ENCODE results near the gene MFRP.

- TF ChIP-seq CTCF (IDR thresholded peaks at IDR 0.05; ENCODE audit: low read depth, low read length) (peak; percentile 16), MYC (IDR thresholded peaks at IDR 0.05; ENCODE audit: low read depth, low read length) (no peak), POLR2A (IDR thresholded peaks at IDR 0.05; ENCODE audit: extremely low read depth, insufficient read length) (no peak), MAX (IDR thresholded peaks at IDR 0.05; ENCODE audit: low read depth, low read length) (no peak)
Observed at GRCh38 chr11:119295178-119295577, 51.3 kb downstream of the MFRP start.

Measured in NB4 (cell line).